K562 (cell line): ENCODE data around the gene FLAD1. TPM values are rescaled to one million over a fixed set of nuclear protein-coding genes. Genes with fewer than 3 reads are reported as not detected.

Source experiments
- ATAC-seq: fragments of 200-7000 bp; cut with Tn5 transposase; 3 replicates; pipeline ENCODE4 v1.9.1; 2020; ENCODE audit warnings: moderate library complexity
- BruUV-seq: library from RNA; stranded (reverse); fragments of 400-500 nt; replicated peaks from 2 replicates; lab custom pipeline; 2021; lab: Mats Ljungman, UMichigan
- CTCF ChIA-PET: fragments of 300-600 bp; formaldehyde crosslinking; extraction: SDS; loops from one replicate; lab custom pipeline; 2021; ENCODE audit warnings: low intra/inter-chr PET ratio; lab: Yijun Ruan, JAX
- POLR2A ChIA-PET: fragments of 300-600, 350-650 bp; sonication (Branson Sonifier 250); formaldehyde crosslinking; extraction: SDS; loops from one replicate; lab custom pipeline; 2021; ENCODE audit warnings: antibody characterized with exemption, inconsistent platforms; lab: Yijun Ruan, JAX
- DNase-seq, 4 experiments: peaks; one replicate each; pipeline versions ENCODE4 v3.0.0 to v3.0.0-alpha.2; 2011 to 2018; ENCODE audit warnings: low spot score in 3 of 4, mixed read lengths in 3 of 4; ENCODE audit errors: extremely low read depth in 1 of 4
- FAIRE-seq: peaks from 2 replicates; lab custom pipeline; 2011; peaks lifted over from hg19 to GRCh38; lab: Jason Lieb, UNC
- H2AFZ ChIP-seq: 2 replicates; pipeline ENCODE4 v1.6.0; 2011; ENCODE audit warnings: low read depth, low read length, control low read depth, inconsistent platforms
- H3K27ac ChIP-seq: fragments of 200-600 bp; 3 replicates; pipeline ENCODE4 v1.8.0; 2011; ENCODE audit warnings: low read depth, mild to moderate bottlenecking, control low read depth, inconsistent platforms, low read length, moderate library complexity, mixed read lengths; ENCODE audit errors: extremely low read depth
- H3K27me3 ChIP-seq, 2 experiments: fragments of 300-600 bp in 1 of 2; 2 replicates in 1 of 2; 3 replicates in 1 of 2; pipeline versions ENCODE4 v1.6.0 to v1.8.0; 2011; ENCODE audit warnings: inconsistent platforms in 2 of 2, low read length in 2 of 2, mild to moderate bottlenecking in 1 of 2, mixed read lengths in 1 of 2, moderate library complexity in 1 of 2; ENCODE audit not compliant: control insufficient read depth in 2 of 2, insufficient read depth in 2 of 2
- H3K36me3 ChIP-seq: fragments of 300-600 bp; 3 replicates; pipeline ENCODE4 v1.8.0; 2011; ENCODE audit warnings: mild to moderate bottlenecking, low read length, inconsistent platforms; ENCODE audit not compliant: control insufficient read depth, insufficient read depth
- H3K4me1 ChIP-seq, 2 experiments: fragments of 200-600 bp in 1 of 2; replicated peaks in 1 of 2; 2 replicates in 1 of 2; 3 replicates in 1 of 2; pipeline versions ENCODE4 v1.5.1 to v1.8.0; 2011; ENCODE audit warnings: inconsistent platforms in 2 of 2, low read length in 2 of 2, mild to moderate bottlenecking in 1 of 2, mixed read lengths in 1 of 2, moderate library complexity in 1 of 2; ENCODE audit not compliant: control insufficient read depth in 2 of 2, insufficient read depth in 2 of 2
- H3K4me2 ChIP-seq: 2 replicates; pipeline ENCODE4 v1.6.1; 2011; ENCODE audit warnings: low read length, control low read depth, inconsistent platforms, mixed read lengths; ENCODE audit not compliant: insufficient read depth
- H3K4me3 ChIP-seq: fragments of 200-600 bp; sonication (generic), shearing (Covaris generic); 2 replicates; pipeline ENCODE4 v1.5.1; 2016; ENCODE audit warnings: control low read depth, inconsistent platforms
- H3K79me2 ChIP-seq: fragments of 200-600 bp; 3 replicates; pipeline ENCODE4 v1.8.0; 2011; ENCODE audit warnings: low read length, inconsistent platforms; ENCODE audit not compliant: control insufficient read depth, insufficient read depth
- H3K9ac ChIP-seq, 2 experiments: 2 replicates each; pipeline versions ENCODE4 v1.6.0 to v1.6.1; 2011; ENCODE audit warnings: low read depth in 2 of 2, low read length in 2 of 2, control low read depth in 1 of 2, inconsistent platforms in 1 of 2, mild to moderate bottlenecking in 1 of 2, mixed read lengths in 1 of 2; ENCODE audit not compliant: insufficient read depth in 1 of 2
- H3K9me1 ChIP-seq: one replicate; pipeline ENCODE4 v1.6.0; 2011; ENCODE audit warnings: inconsistent platforms, mild to moderate bottlenecking, low read length, moderate library complexity; ENCODE audit not compliant: control insufficient read depth, insufficient read depth
- H3K9me3 ChIP-seq: replicated peaks from 2 replicates; pipeline ENCODE4 v1.5.1; 2011; ENCODE audit warnings: low read depth, low read length, inconsistent platforms; ENCODE audit not compliant: control insufficient read depth, insufficient read depth
- H4K20me1 ChIP-seq: replicated peaks from 2 replicates; pipeline ENCODE4 v1.6.1; 2011; ENCODE audit warnings: low read length, inconsistent platforms, mixed read lengths; ENCODE audit not compliant: control insufficient read depth, insufficient read depth
- ASH1L ChIP-seq: fragments of 450-650 bp; IDR thresholded peaks from 2 replicates; pipeline ENCODE4 v1.6.1; 2018; ENCODE audit warnings: borderline replicate concordance, mild to moderate bottlenecking, low read depth; ENCODE audit not compliant: partially characterized antibody
- CBFA2T3 ChIP-seq: fragments of 450-650 bp; IDR thresholded peaks from 2 replicates; pipeline ENCODE4 v1.6.1; 2017
- CEBPB ChIP-seq: fragments of 450-650 bp; IDR thresholded peaks from 2 replicates; pipeline ENCODE4 v1.6.1; 2016; ENCODE audit warnings: missing genetic modification characterization, missing compliant biosample characterization
- CEBPG ChIP-seq, 3 experiments: fragments of 200-800 bp in 1 of 3; sonication (Bioruptor generic) in 1 of 3; sonication (generic) in 1 of 3; formaldehyde crosslinking in 1 of 3; IDR thresholded peaks in 2 of 3; conservative IDR thresholded peaks in 1 of 3; 2 replicates each; pipeline versions ENCODE4 v1.6.1 to v1.8.0; 2016 to 2022; ENCODE audit warnings: missing compliant biosample characterization in 2 of 3, missing genetic modification characterization in 2 of 3, mild to moderate bottlenecking in 1 of 3, missing genetic modification reagents in 1 of 3
- GATA2 ChIP-seq: sonication (generic); formaldehyde crosslinking; IDR thresholded peaks from 2 replicates; pipeline ENCODE4 v1.4.0; 2020; ENCODE audit warnings: mild to moderate bottlenecking, missing genetic modification reagents
- POLR3G ChIP-seq: IDR thresholded peaks from 2 replicates; pipeline ENCODE4 v1.6.1; 2011; ENCODE audit not compliant: insufficient read length, insufficient replicate concordance; ENCODE audit errors: extremely low read depth
- WGBS: fragments of 100-300 bp; shearing (Covaris generic); methylation state at CpG from one replicate; pipeline ENCODE4 v1.1.6; 2016; ENCODE audit warnings: low coverage, mixed read lengths; ENCODE audit not compliant: insufficient coverage; ENCODE audit errors: missing lambda C conversion rate; 5-methylcytosine and 5-hydroxymethylcytosine counted together
- in situ Hi-C: fragments of 300-500 bp; cut with MboI; formaldehyde crosslinking; loops from 4 replicates; pipeline ENCODE4 v1.15.0; 2018; ENCODE audit warnings: inconsistent platforms, mixed read lengths
- intact Hi-C: fragments of 100-400 bp; cut with micrococcal nuclease; formaldehyde crosslinking; loops from 2 replicates; pipeline ENCODE4 v1.14.2; 2022
- polyA plus RNA-seq, 8 experiments: library from polyadenylated mRNA; depleted of rRNA in 4 of 8; stranded (reverse) in 5 of 8; unstranded in 3 of 8; fragments of >200 nt; fragmentation: Nextera tagmentation in 2 of 8; fragmentation: Illumina TruSeq in 1 of 8; extraction: Ambion mirVana in 2 of 8; extraction: Trizol in 1 of 8; gene quantifications; 2 replicates each; pipeline versions ENCODE4 v1.2.1 to v1.2.3, GENCODE V29; 2011 to 2014; ENCODE audit warnings: inconsistent platforms in 1 of 8, missing spikeins in 1 of 8
- total RNA-seq, 7 experiments: library from RNA; depleted of rRNA in 6 of 7; stranded (reverse); fragments of >200 nt in 6 of 7; fragmentation: Illumina TruSeq in 2 of 7; extraction: Trizol in 2 of 7; gene quantifications; 2 replicates each; pipeline versions ENCODE4 v1.2.1 to v1.2.3, GENCODE V29; 2011 to 2021; ENCODE audit warnings: low replicate concordance in 1 of 7

The FLAD1 gene
- total and polyA plus RNA-seq, 9 of the 15 experiments (the other 6 are each of a cell fraction or from before 2014, with no cell fraction given), result 24.9 to 85.8 (median 67.0) TPM

DNA sequence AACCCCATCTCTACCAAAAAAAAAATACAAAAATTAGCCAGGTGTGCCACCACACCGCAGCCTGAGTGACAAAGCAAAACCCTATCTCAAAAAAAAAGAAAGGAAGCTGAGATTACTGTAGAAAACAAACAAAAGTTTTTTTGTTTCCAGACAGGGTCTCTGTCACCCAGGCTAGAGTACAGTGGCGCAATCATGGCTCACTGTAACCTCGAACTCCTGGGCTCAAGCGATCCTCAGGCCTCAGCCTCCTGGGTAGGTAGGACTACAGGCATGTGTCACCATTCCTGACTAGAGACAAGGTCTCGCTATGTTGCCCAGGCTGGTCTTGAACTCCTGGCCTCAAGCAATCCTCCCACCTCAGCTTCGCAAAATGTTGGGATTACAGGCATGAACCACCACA lies 18.8 kb upstream of the FLAD1 start:
- FAIRE-seq, result no peak
- TF ChIP-seq CBFA2T3, result peak; percentile 23; the same call in 1 of the 2 replicates
- TF ChIP-seq GATA2 (CRISPR knock-in tag), result no peak
- no peak for TF ChIP-seq ASH1L
- TF ChIP-seq CEBPB (tag), result peak; percentile 82
- no peak for TF ChIP-seq POLR3G
- no peak for TF ChIP-seq CEBPG (CRISPR knock-in tag; IDR thresholded peaks at IDR 0.05)
- 0 out of 4 replicates have a peak, but pooled peaks of 1 of the 2 experiments have one; percentile 13 for TF ChIP-seq CEBPG (tag; conservative IDR thresholded peaks at IDR 0.05 in 1 of 2, IDR thresholded peaks at IDR 0.05 in 1 of 2)
- TF ChIP-seq, all 486 proteins: peak for 3
- H3K4me2 ChIP-seq, result no peak overlapping the region
- no peak overlapping the region for H2AFZ ChIP-seq
- H3K27ac ChIP-seq, result no peak overlapping the region
- H3K27me3 ChIP-seq, result no peaks in the 10 kb centered on the region
- peaks cover 20 to 41% of the 10 kb centered on the region in 2 experiments for H3K4me1 ChIP-seq
- no peaks in the 10 kb centered on the region for H3K9me3 ChIP-seq
- H3K79me2 ChIP-seq, result peaks cover 36% of the 10 kb centered on the region
- peak overlapping the region in 1 of 2 experiments; percentile 39; a peak in 1 of 4 replicates for H3K9ac ChIP-seq
- no peak overlapping the region for H3K4me3 ChIP-seq
- ATAC-seq (no peak), DNase-seq (no peak)
- CTCF ChIA-PET, result no interaction called here
- no peaks in the 10 kb centered on the region for H4K20me1 ChIP-seq
- in situ Hi-C loops, result no loop called here
- intact Hi-C loops, result loop anchor here (5.0 kb wide), 1 partner anchor 118 kb away; no protein-coding TSS in a partner anchor
- H3K9me1 ChIP-seq, result no peaks in the 10 kb centered on the region
- BruUV-seq, result no TSS peak
- POLR2A ChIA-PET, result interaction anchor here (0.6 to 7.0 kb wide), 9 partner anchors 9 to 48 kb away, joined by 3 to 80 read pairs (median 3); partner anchors contain the start of genes CKS1B, FLAD1, LENEP and PBXIP1
- peaks cover 68% of the 10 kb centered on the region for H3K36me3 ChIP-seq
- WGBS, result 52% methylated on average over 6 of the region's 6 CpGs
